ENCODE results near the gene SHROOM1.

DNA sequence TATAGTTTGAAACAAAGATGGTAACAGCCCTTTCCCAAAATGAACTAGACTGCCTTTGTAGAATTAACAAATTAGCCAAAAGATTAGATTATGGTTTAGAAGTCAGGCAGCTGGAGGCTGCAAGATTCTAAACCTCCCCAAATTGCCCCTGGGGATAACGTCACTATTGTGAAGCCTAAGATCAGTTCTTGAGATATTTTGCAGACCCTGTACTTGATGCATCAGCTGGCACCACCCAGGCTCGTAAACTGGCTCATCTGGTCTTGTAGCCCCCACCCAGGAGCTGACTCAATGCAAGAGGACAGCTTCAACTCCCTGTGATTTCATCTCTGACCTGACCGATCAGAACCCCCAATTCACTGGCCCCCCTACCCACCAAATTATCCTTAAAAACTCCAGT lies 21.6 kb downstream of the SHROOM1 start:
- TF ChIP-seq POLR2AphosphoS5 (IDR thresholded peaks at IDR 0.05; ENCODE audit: low read depth, low read length) (no peak), POLR2A (IDR thresholded peaks at IDR 0.05; ENCODE audit: low read depth, low read length) (no peak), TAF1 (IDR thresholded peaks at IDR 0.05; ENCODE audit: low read depth, low read length) (no peak)
